Measurements from ENCODE around the gene DOCK7.

DNA sequence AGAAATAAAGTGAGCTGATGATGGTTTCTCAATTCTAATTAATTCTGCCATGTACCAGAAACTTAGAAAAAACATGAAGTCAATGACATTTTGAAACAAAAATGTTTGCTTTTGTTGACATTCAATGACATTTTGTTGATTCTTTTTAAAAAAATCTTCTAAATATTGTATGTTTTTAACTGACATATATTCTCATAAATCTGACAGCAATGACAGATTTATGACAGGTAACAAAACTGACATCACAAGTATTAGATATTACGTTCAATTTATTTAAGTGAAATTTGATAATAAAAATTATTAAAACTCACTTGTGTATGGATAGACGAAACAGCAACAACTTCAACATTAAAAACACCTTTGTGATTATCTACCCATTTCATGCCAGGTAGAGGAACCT, 126.9 kb downstream of the DOCK7 start:
- TF ChIP-seq, protein P1, sequence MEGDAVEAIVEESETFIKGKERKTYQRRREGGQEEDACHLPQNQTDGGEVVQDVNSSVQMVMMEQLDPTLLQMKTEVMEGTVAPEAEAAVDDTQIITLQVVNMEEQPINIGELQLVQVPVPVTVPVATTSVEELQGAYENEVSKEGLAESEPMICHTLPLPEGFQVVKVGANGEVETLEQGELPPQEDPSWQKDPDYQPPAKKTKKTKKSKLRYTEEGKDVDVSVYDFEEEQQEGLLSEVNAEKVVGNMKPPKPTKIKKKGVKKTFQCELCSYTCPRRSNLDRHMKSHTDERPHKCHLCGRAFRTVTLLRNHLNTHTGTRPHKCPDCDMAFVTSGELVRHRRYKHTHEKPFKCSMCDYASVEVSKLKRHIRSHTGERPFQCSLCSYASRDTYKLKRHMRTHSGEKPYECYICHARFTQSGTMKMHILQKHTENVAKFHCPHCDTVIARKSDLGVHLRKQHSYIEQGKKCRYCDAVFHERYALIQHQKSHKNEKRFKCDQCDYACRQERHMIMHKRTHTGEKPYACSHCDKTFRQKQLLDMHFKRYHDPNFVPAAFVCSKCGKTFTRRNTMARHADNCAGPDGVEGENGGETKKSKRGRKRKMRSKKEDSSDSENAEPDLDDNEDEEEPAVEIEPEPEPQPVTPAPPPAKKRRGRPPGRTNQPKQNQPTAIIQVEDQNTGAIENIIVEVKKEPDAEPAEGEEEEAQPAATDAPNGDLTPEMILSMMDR (IDR thresholded peaks at IDR 0.05) = no peak
- TF ChIP-seq POLR2A (IDR thresholded peaks at IDR 0.05) = no peak

Measured in esophagus squamous epithelium (tissue), 4 donors.